GM04503 (cell line): ENCODE data around the gene CEP131.
"Not testable (repeated sequence)": the region's sequence is repeated elsewhere in the genome, so short reads cannot be mapped to it uniquely, and the experiment has no call there.

Experiments
- DNase-seq: peaks from one replicate; pipeline ENCODE4 v3.0.0-alpha.2; 2012; ENCODE audit warnings: low read depth

The CEP131 gene

GRCh38 chr17:81165246-81166032 lies 57.3 kb downstream of the CEP131 start, which contains the start of gene PVALEF:
TSS of gene PVALEF (plus strand) at chr17:81165507. CDS start at chr17:81181227, 15,720 bp downstream.
- no peak for DNase-seq

- no peak for DNase-seq
Measured at GRCh38 chr17:81164371-81165245, 58.2 kb downstream of the CEP131 start.

GRCh38 chr17:81163703-81164370 lies 58.9 kb downstream of the CEP131 start:
- no peak for DNase-seq

- no peak for DNase-seq
Measured at GRCh38 chr17:81163051-81163695, 59.6 kb downstream of the CEP131 start.

- DNase-seq, result no peak
Measured at GRCh38 chr17:81162491-81162890, 60.3 kb downstream of the CEP131 start.

- no peak for DNase-seq
Measured at GRCh38 chr17:81161972-81162371, 60.8 kb downstream of the CEP131 start.

- DNase-seq, result no peak
Measured at GRCh38 chr17:81161536-81161935, 61.2 kb downstream of the CEP131 start.

GRCh38 chr17:81160747-81161453 lies 61.9 kb downstream of the CEP131 start:
- DNase-seq, result no peak

- DNase-seq, result no peak
Measured at GRCh38 chr17:81160306-81160705, 62.5 kb downstream of the CEP131 start.

- DNase-seq, result no peak
Measured at GRCh38 chr17:81159611-81160265, 63.0 kb downstream of the CEP131 start.

- DNase-seq, result no peak
Measured at GRCh38 chr17:81158688-81159590, 63.8 kb downstream of the CEP131 start.

GRCh38 chr17:81157848-81158687 lies 64.7 kb downstream of the CEP131 start:
- DNase-seq, result no peak

- DNase-seq, result no peak
Measured at GRCh38 chr17:81156866-81157805, 65.6 kb downstream of the CEP131 start.

GRCh38 chr17:81154961-81155360 lies 67.8 kb downstream of the CEP131 start:
- DNase-seq, result no peak

- not testable (repeated sequence) for DNase-seq
Measured at GRCh38 chr17:81154016-81154415, 68.7 kb downstream of the CEP131 start.

- DNase-seq, result no peak
Measured at GRCh38 chr17:81153340-81153803, 69.4 kb downstream of the CEP131 start.

GRCh38 chr17:81152288-81152828 lies 70.4 kb downstream of the CEP131 start:
- DNase-seq, result no peak
